ENCODE measurements around the gene OPN5.

The OPN5 gene

DNA sequence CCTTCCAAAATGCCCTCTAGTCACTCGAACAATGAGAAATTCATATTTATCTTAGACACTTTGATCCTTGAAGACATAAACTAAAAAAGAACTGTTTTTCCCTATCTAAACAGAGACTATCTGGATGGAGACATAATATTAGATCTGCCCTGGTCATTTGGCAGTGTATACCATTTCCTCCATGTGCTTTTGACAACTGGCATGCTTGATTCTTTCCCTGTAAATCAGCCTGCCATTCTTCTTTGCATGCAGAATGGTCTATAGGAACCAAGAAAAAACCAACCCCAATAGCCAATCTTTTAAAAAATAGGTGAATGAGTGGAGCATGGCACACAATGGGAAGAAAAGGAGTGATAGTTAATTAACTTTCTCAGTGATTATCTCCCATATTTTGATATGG lies 93.8 kb downstream of the OPN5 start:
- DNase-seq (ENCODE audit: low read depth): no peak
- no peak overlapping the region for H3K4me3 ChIP-seq (ENCODE audit: low read depth, low read length)
- TF ChIP-seq, protein P1, sequence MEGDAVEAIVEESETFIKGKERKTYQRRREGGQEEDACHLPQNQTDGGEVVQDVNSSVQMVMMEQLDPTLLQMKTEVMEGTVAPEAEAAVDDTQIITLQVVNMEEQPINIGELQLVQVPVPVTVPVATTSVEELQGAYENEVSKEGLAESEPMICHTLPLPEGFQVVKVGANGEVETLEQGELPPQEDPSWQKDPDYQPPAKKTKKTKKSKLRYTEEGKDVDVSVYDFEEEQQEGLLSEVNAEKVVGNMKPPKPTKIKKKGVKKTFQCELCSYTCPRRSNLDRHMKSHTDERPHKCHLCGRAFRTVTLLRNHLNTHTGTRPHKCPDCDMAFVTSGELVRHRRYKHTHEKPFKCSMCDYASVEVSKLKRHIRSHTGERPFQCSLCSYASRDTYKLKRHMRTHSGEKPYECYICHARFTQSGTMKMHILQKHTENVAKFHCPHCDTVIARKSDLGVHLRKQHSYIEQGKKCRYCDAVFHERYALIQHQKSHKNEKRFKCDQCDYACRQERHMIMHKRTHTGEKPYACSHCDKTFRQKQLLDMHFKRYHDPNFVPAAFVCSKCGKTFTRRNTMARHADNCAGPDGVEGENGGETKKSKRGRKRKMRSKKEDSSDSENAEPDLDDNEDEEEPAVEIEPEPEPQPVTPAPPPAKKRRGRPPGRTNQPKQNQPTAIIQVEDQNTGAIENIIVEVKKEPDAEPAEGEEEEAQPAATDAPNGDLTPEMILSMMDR (IDR thresholded peaks at IDR 0.05; ENCODE audit: control insufficient read depth, extremely low read depth, insufficient read depth): no peak

All from LNCaP clone FGC (cell line).